H9 (cell line): ENCODE data around the gene FOS. TPM values are rescaled to one million over a fixed set of nuclear protein-coding genes. Genes with fewer than 3 reads are reported as not detected.

Experiments used
- DNase-seq: peaks from one replicate; pipeline ENCODE4 v3.0.0-alpha.2; 2017
- H2AFZ ChIP-seq: one replicate; pipeline ENCODE4 v1.6.1; 2013; ENCODE audit warnings: mild to moderate bottlenecking, low read length, control low read depth, moderate library complexity
- H2AK5ac ChIP-seq: 2 replicates; pipeline ENCODE4 v1.6.1; 2013; ENCODE audit warnings: low read length, control low read depth, mixed read lengths; ENCODE audit not compliant: insufficient read length
- H2BK120ac ChIP-seq: one replicate; pipeline ENCODE4 v1.6.1; 2013; ENCODE audit warnings: low read depth, mild to moderate bottlenecking, low read length, control low read depth, inconsistent platforms; ENCODE audit not compliant: poor library complexity, severe bottlenecking
- H2BK12ac ChIP-seq: 2 replicates; pipeline ENCODE4 v1.6.1; 2013; ENCODE audit warnings: low read length, control low read depth, mixed read lengths, low read depth; ENCODE audit not compliant: insufficient read length
- H2BK15ac ChIP-seq: 2 replicates; pipeline ENCODE4 v1.6.1; 2013; ENCODE audit warnings: low read depth, low read length, control low read depth
- H2BK20ac ChIP-seq: one replicate; pipeline ENCODE4 v1.6.1; 2013; ENCODE audit warnings: low read depth, mild to moderate bottlenecking, low read length, control low read depth, inconsistent platforms; ENCODE audit not compliant: poor library complexity, severe bottlenecking
- H2BK5ac ChIP-seq: 2 replicates; pipeline ENCODE4 v1.6.1; 2013; ENCODE audit warnings: low read length, control low read depth, mixed read lengths; ENCODE audit not compliant: insufficient read length
- H3K14ac ChIP-seq: 2 replicates; pipeline ENCODE4 v1.6.1; 2013; ENCODE audit warnings: low read length, control low read depth; ENCODE audit not compliant: insufficient read depth
- H3K18ac ChIP-seq: 2 replicates; pipeline ENCODE4 v1.6.1; 2013; ENCODE audit warnings: low read depth, mild to moderate bottlenecking, mixed read lengths, low read length, control low read depth; ENCODE audit not compliant: insufficient read length
- H3K23ac ChIP-seq: 2 replicates; pipeline ENCODE4 v1.6.1; 2013; ENCODE audit warnings: low read length, control low read depth, mixed read lengths, low read depth; ENCODE audit not compliant: insufficient read length
- H3K23me2 ChIP-seq: 2 replicates; pipeline ENCODE4 v1.6.1; 2013; ENCODE audit warnings: low read depth, mild to moderate bottlenecking, mixed read lengths, low read length, control low read depth; ENCODE audit not compliant: insufficient read length, poor library complexity, severe bottlenecking
- H3K27ac ChIP-seq: 2 replicates; pipeline ENCODE4 v1.5.1; 2013; ENCODE audit warnings: low read length, control low read depth, mixed read lengths, low read depth; ENCODE audit not compliant: insufficient read length
- H3K27me3 ChIP-seq: 2 replicates; pipeline ENCODE4 v1.6.1; 2013; ENCODE audit warnings: low read length, control low read depth, inconsistent platforms; ENCODE audit not compliant: insufficient read depth
- H3K4ac ChIP-seq: 2 replicates; pipeline ENCODE4 v1.6.1; 2013; ENCODE audit warnings: low read depth, mild to moderate bottlenecking, control low read depth, inconsistent platforms, low read length, moderate library complexity
- H3K4me1 ChIP-seq: 2 replicates; pipeline ENCODE4 v1.6.1; 2013; ENCODE audit warnings: low read length, control low read depth, inconsistent platforms; ENCODE audit not compliant: insufficient read depth
- H3K4me2 ChIP-seq: 2 replicates; pipeline ENCODE4 v1.6.1; 2013; ENCODE audit warnings: low read length, control low read depth, mixed read lengths; ENCODE audit not compliant: insufficient read length, insufficient read depth
- H3K56ac ChIP-seq: 2 replicates; pipeline ENCODE4 v1.6.1; 2013; ENCODE audit warnings: low read depth, mild to moderate bottlenecking, mixed read lengths, low read length, control low read depth; ENCODE audit not compliant: insufficient read length
- H3K79me1 ChIP-seq: 2 replicates; pipeline ENCODE4 v1.6.1; 2013; ENCODE audit warnings: low read depth, mild to moderate bottlenecking, moderate library complexity, low read length, control low read depth, inconsistent platforms; ENCODE audit not compliant: insufficient read depth, poor library complexity, severe bottlenecking
- H3K79me2 ChIP-seq: 2 replicates; pipeline ENCODE4 v1.6.1; 2013; ENCODE audit warnings: low read length, control low read depth, inconsistent platforms; ENCODE audit not compliant: insufficient read depth
- H3K9ac ChIP-seq: 2 replicates; pipeline ENCODE4 v1.6.1; 2013; ENCODE audit warnings: low read length, control low read depth, mixed read lengths; ENCODE audit not compliant: insufficient read length; ENCODE audit errors: extremely low read depth
- H3K9me3 ChIP-seq: one replicate; pipeline ENCODE4 v1.6.1; 2013; ENCODE audit warnings: low read depth, low read length, inconsistent platforms; ENCODE audit not compliant: control insufficient read depth
- H3T11ph ChIP-seq: one replicate; pipeline ENCODE4 v1.6.1; 2013; ENCODE audit warnings: mild to moderate bottlenecking, low read length, control low read depth, inconsistent platforms
- H4K20me1 ChIP-seq: one replicate; pipeline ENCODE4 v1.6.1; 2013; ENCODE audit not compliant: control insufficient read depth, insufficient read length, insufficient read depth
- H4K5ac ChIP-seq: 2 replicates; pipeline ENCODE4 v1.6.1; 2013; ENCODE audit warnings: low read depth, mild to moderate bottlenecking, mixed read lengths, low read length, control low read depth; ENCODE audit not compliant: insufficient read length
- H4K8ac ChIP-seq: replicated peaks from 2 replicates; pipeline ENCODE4 v1.6.1; 2013; ENCODE audit warnings: low read length, control low read depth, mixed read lengths, low read depth; ENCODE audit not compliant: insufficient read length
- H4K91ac ChIP-seq: 2 replicates; pipeline ENCODE4 v1.6.1; 2013; ENCODE audit warnings: low read depth, mild to moderate bottlenecking, moderate library complexity, mixed read lengths, low read length, control low read depth; ENCODE audit not compliant: insufficient read length
- H3K27ac Mint-ChIP-seq, 3 experiments: 2 replicates in 2 of 3; 3 replicates in 1 of 3; pipeline ENCODE4 v1.8.0; 2020 to 2021; ENCODE audit warnings: mixed read lengths in 3 of 3, mild to moderate bottlenecking in 1 of 3, moderate library complexity in 1 of 3
- H3K27me3 Mint-ChIP-seq: 2 replicates; pipeline ENCODE4 v1.8.0; 2021; ENCODE audit warnings: low read depth, mild to moderate bottlenecking, moderate library complexity, mixed read lengths
- H3K36me3 Mint-ChIP-seq, 3 experiments: 2 replicates in 2 of 3; 3 replicates in 1 of 3; pipeline ENCODE4 v1.8.0; 2020 to 2021; ENCODE audit warnings: low read depth in 3 of 3, mixed read lengths in 3 of 3; ENCODE audit not compliant: insufficient read depth in 1 of 3
- H3K4me1 Mint-ChIP-seq, 2 experiments: 2 replicates each; pipeline ENCODE4 v1.8.0; 2020; ENCODE audit warnings: mixed read lengths in 2 of 2
- H3K4me3 Mint-ChIP-seq, 2 experiments: 2 replicates in 1 of 2; 3 replicates in 1 of 2; pipeline ENCODE4 v1.8.0; 2020 to 2021; ENCODE audit warnings: mild to moderate bottlenecking in 2 of 2, mixed read lengths in 2 of 2, moderate library complexity in 1 of 2
- H3K9me3 Mint-ChIP-seq, 2 experiments: 2 replicates in 1 of 2; 3 replicates in 1 of 2; pipeline ENCODE4 v1.8.0; 2020; ENCODE audit warnings: mild to moderate bottlenecking in 2 of 2, mixed read lengths in 2 of 2, moderate library complexity in 1 of 2
- WGBS: extraction: QIAGEN DNeasy Blood & Tissue Kit; methylation state at CpG from one replicate; pipeline ENCODE4 v1.1.7; 2013; ENCODE audit warnings: missing lambda C conversion rate, low lambda C conversion rate, mixed read lengths; ENCODE audit not compliant: insufficient read length; ENCODE audit errors: extremely low coverage; 5-methylcytosine and 5-hydroxymethylcytosine counted together
- total RNA-seq: library from RNA; stranded (reverse); gene quantifications from 2 replicates; pipeline ENCODE4 v1.2.1, GENCODE V29; 2021
- TF ChIP-seq, protein P1 (sequence below): fragments of 200-600 bp; sonication (generic); conservative IDR thresholded peaks from 3 replicates; pipeline ENCODE4 v1.8.0; 2021; ENCODE audit warnings: antibody characterized with exemption, mild to moderate bottlenecking

FOS gene
- total RNA-seq, 1 experiment from 2014 or later, result 33.9 TPM

DNA sequence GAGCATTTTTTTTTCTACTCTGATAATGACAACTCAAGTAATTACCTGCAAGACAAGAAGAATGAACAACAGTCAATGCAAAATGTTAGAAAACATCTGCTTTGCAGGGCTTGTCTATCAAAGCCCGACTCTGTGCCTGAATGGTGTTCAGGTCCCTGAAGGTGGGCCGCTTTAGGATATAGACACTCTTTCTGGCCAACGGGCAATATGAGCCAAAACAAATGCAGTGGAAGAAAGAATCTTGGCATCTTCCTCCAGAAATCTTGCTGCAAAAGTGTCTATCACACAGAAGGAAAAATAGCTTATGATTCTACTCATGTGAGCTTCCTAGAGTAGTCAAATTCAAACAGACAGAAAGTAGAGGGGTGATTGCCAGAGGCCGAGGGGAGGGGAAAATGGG, 32.7 kb downstream of the FOS start:
- H3K27ac ChIP-seq, result no peak overlapping the region
- H3K4me1 ChIP-seq, result no peaks in the 10 kb centered on the region
- H3K36me3 Mint-ChIP-seq, result no peaks in the 10 kb centered on the region
- H3K56ac ChIP-seq, result no peak overlapping the region
- no peak overlapping the region for H3T11ph ChIP-seq
- peak overlapping the region; percentile 44 to 52 (median 45); a peak in 5 of 7 replicates for H3K27ac Mint-ChIP-seq
- no peak overlapping the region for H2BK5ac ChIP-seq
- no peak overlapping the region for H2BK120ac ChIP-seq
- no peaks in the 10 kb centered on the region for H3K79me2 ChIP-seq
- no peak overlapping the region for H2AFZ ChIP-seq
- no peak overlapping the region for H3K4ac ChIP-seq
- H2BK20ac ChIP-seq, result no peak overlapping the region
- no peak overlapping the region for H4K91ac ChIP-seq
- H3K23ac ChIP-seq, result no peak overlapping the region
- WGBS, result no CpG with 5 or more reads among the region's 4 CpGs
- no peak overlapping the region for H2BK12ac ChIP-seq
- H2AK5ac ChIP-seq, result no peak overlapping the region
- no peak overlapping the region for H2BK15ac ChIP-seq
- H3K4me2 ChIP-seq, result no peak overlapping the region
- no peak for DNase-seq
- no peak overlapping the region for H4K5ac ChIP-seq
- H3K27me3 Mint-ChIP-seq, result no peaks in the 10 kb centered on the region; the same call in 1 of the 2 replicates
- H3K23me2 ChIP-seq, result no peaks in the 10 kb centered on the region
- no peak overlapping the region for H3K9ac ChIP-seq
- H3K4me1 Mint-ChIP-seq, result peaks cover 19 to 26% of the 10 kb centered on the region in 2 experiments
- no peak overlapping the region for H3K18ac ChIP-seq
- TF ChIP-seq, protein P1, sequence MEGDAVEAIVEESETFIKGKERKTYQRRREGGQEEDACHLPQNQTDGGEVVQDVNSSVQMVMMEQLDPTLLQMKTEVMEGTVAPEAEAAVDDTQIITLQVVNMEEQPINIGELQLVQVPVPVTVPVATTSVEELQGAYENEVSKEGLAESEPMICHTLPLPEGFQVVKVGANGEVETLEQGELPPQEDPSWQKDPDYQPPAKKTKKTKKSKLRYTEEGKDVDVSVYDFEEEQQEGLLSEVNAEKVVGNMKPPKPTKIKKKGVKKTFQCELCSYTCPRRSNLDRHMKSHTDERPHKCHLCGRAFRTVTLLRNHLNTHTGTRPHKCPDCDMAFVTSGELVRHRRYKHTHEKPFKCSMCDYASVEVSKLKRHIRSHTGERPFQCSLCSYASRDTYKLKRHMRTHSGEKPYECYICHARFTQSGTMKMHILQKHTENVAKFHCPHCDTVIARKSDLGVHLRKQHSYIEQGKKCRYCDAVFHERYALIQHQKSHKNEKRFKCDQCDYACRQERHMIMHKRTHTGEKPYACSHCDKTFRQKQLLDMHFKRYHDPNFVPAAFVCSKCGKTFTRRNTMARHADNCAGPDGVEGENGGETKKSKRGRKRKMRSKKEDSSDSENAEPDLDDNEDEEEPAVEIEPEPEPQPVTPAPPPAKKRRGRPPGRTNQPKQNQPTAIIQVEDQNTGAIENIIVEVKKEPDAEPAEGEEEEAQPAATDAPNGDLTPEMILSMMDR, result no peak
- H3K79me1 ChIP-seq, result no peaks in the 10 kb centered on the region
- no peaks in the 10 kb centered on the region for H3K9me3 Mint-ChIP-seq
- no peak overlapping the region for H4K8ac ChIP-seq
- H3K4me3 Mint-ChIP-seq, result peak overlapping the region in 1 of 2 experiments; percentile 53; a peak in 1 of 5 replicates
- H3K27me3 ChIP-seq, result no peaks in the 10 kb centered on the region
- no peaks in the 10 kb centered on the region for H4K20me1 ChIP-seq
- no peak overlapping the region for H3K14ac ChIP-seq
- no peaks in the 10 kb centered on the region for H3K9me3 ChIP-seq
